ENCODE results near the gene PCDHB16.
"Not testable (repeated sequence)": the region's sequence is repeated elsewhere in the genome, so short reads cannot be mapped to it uniquely, and the experiment has no call there.

The PCDHB16 gene

DNA sequence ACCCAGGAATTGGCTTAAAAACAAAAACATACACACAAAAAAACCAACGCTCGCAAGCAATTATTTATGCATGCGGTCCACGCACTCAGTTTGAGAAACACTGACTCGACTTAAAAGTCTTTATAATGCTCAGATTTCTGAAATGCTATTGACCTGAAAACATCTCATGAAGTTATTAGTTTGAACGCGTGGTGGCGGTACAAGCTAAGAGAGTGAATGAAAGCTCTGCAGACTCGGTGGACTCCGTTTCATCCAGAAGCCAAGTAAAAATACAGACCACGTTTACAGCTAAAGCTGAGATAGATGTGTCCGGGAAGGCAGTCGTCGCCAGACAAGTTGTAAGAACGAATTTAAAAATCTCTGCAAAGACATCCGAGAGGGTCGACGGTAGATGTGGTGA lies 32.4 kb upstream of the PCDHB16 start, which contains the start of gene PCDHB6:
Gene PCDHB6 (plus strand): TSS at position 246 of the 400 bp plus-strand sequence. CDS start 201 bp downstream, outside the sequence.
- Histone ChIP-seq H3K4me2 (ENCODE audit: low read length) (no peak within 1 kb of the TSS), H3K36me3 (ENCODE audit: control insufficient read depth in 1 of 2, insufficient read depth in 2 of 2, low read length in 2 of 2) (no peaks in the 10 kb centered on the region), H3K9me3 (ENCODE audit: insufficient read depth, low read depth, low read length) (peaks cover 2% of the 10 kb centered on the region), H3K4me3 (ENCODE audit: low read depth, low read length) (no peak within 1 kb of the TSS), H2BK12ac (ENCODE audit: low read length) (no peak within 1 kb of the TSS), H4K12ac (ENCODE audit: low read depth, low read length) (no peak within 1 kb of the TSS), H3K18ac (ENCODE audit: low read length) (no peak within 1 kb of the TSS), H3K27ac (ENCODE audit: low read depth, low read length) (no peak within 1 kb of the TSS), H2AFZ (ENCODE audit: insufficient read depth, low read length, poor library complexity) (no peak within 1 kb of the TSS), H3K79me1 (ENCODE audit: low read length) (no peaks in the 10 kb centered on the region), H3K14ac (ENCODE audit: low read length) (no peak within 1 kb of the TSS), H4K8ac (ENCODE audit: low read depth, low read length) (no peak within 1 kb of the TSS), H3K79me2 (ENCODE audit: control insufficient read depth, insufficient read depth, low read length, poor library complexity) (no peaks in the 10 kb centered on the region), H3K4ac (ENCODE audit: low read depth, low read length) (no peak within 1 kb of the TSS), H3K4me1 (ENCODE audit: control insufficient read depth in 1 of 2, insufficient read depth in 2 of 2, low read length in 2 of 2) (no peaks in the 10 kb centered on the region), H3K23ac (ENCODE audit: low read length) (no peak within 1 kb of the TSS), H3K9ac (ENCODE audit: low read length) (no peak within 1 kb of the TSS), H2AK5ac (ENCODE audit: low read length) (no peak within 1 kb of the TSS), H4K91ac (ENCODE audit: low read depth, low read length) (no peak within 1 kb of the TSS), H2BK120ac (ENCODE audit: insufficient read depth, low read length, poor library complexity) (no peak within 1 kb of the TSS), H2BK5ac (ENCODE audit: low read depth, low read length, poor library complexity) (no peak within 1 kb of the TSS), H3K27me3 (ENCODE audit: insufficient read depth, low read length) (no peaks in the 10 kb centered on the region)
- WGBS (ENCODE audit: extremely low coverage, insufficient coverage, insufficient read length): no CpG with 5 or more reads among the region's 18 CpGs
- DNase-seq: no peak

- Histone ChIP-seq H3K79me2 (ENCODE audit: control insufficient read depth, insufficient read depth, low read length, poor library complexity) (no peaks in the 10 kb centered on the region), H3K27me3 (ENCODE audit: insufficient read depth, low read length) (no peaks in the 10 kb centered on the region), H3K14ac (ENCODE audit: low read length) (no peak overlapping the region), H2BK120ac (ENCODE audit: insufficient read depth, low read length, poor library complexity) (no peak overlapping the region), H3K4me3 (ENCODE audit: low read depth, low read length) (no peak overlapping the region), H3K4me1 (ENCODE audit: control insufficient read depth in 1 of 2, insufficient read depth in 2 of 2, low read length in 2 of 2) (no peaks in the 10 kb centered on the region), H4K12ac (ENCODE audit: low read depth, low read length) (no peak overlapping the region), H3K23ac (ENCODE audit: low read length) (no peak overlapping the region), H3K79me1 (ENCODE audit: low read length) (no peaks in the 10 kb centered on the region), H3K4me2 (ENCODE audit: low read length) (no peak overlapping the region), H2BK5ac (ENCODE audit: low read depth, low read length, poor library complexity) (no peak overlapping the region), H2BK12ac (ENCODE audit: low read length) (no peak overlapping the region), H3K9me3 (ENCODE audit: insufficient read depth, low read depth, low read length) (peaks cover 2% of the 10 kb centered on the region), H3K18ac (ENCODE audit: low read length) (no peak overlapping the region), H2AK5ac (ENCODE audit: low read length) (no peak overlapping the region), H2AFZ (ENCODE audit: insufficient read depth, low read length, poor library complexity) (no peak overlapping the region), H4K91ac (ENCODE audit: low read depth, low read length) (no peak overlapping the region), H3K9ac (ENCODE audit: low read length) (no peak overlapping the region), H3K27ac (ENCODE audit: low read depth, low read length) (no peak overlapping the region), H4K8ac (ENCODE audit: low read depth, low read length) (no peak overlapping the region), H3K36me3 (ENCODE audit: control insufficient read depth in 1 of 2, insufficient read depth in 2 of 2, low read length in 2 of 2) (no peaks in the 10 kb centered on the region), H3K4ac (ENCODE audit: low read depth, low read length) (no peak overlapping the region)
- no peak for DNase-seq
- WGBS (ENCODE audit: extremely low coverage, insufficient coverage, insufficient read length): no CpG with 5 or more reads among the region's 33 CpGs
These were observed 31.8 kb upstream of the PCDHB16 start for GRCh38 chr5:141150224-141150992.

DNA sequence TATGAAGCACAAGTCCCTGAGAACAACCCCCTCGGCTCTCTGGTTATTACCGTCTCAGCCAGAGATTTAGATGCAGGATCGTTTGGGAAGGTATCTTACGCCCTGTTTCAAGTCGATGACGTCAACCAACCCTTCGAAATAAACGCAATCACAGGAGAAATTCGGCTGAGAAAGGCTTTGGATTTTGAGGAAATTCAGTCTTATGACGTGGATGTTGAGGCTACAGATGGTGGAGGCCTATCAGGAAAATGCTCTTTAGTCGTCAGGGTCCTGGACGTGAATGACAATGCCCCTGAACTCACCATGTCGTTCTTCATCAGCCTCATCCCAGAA lies 31.2 kb upstream of the PCDHB16 start:
- H3K27me3 ChIP-seq (ENCODE audit: insufficient read depth, low read length): no peaks in the 10 kb centered on the region
- WGBS (ENCODE audit: extremely low coverage, insufficient coverage, insufficient read length): no CpG with 5 or more reads among the region's 13 CpGs

DNA sequence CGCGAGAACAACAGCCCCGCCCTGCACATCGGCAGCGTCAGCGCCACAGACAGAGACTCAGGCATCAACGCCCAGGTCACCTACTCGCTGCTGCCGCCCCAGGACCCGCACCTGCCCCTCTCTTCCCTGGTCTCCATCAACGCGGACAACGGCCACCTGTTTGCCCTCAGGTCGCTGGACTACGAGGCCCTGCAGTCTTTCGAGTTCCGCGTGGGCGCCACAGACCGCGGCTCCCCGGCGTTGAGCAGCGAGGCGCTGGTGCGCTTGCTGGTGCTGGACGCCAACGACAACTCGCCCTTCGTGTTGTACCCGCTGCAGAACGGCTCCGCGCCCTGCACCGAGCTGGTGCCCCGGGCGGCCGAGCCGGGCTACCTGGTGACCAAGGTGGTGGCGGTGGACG lies 30.6 kb upstream of the PCDHB16 start:
- H2AFZ ChIP-seq (ENCODE audit: insufficient read depth, low read length, poor library complexity); H3K14ac ChIP-seq (ENCODE audit: low read length); H3K4me2 ChIP-seq (ENCODE audit: low read length); H3K9ac ChIP-seq (ENCODE audit: low read length); H3K9me3 ChIP-seq (ENCODE audit: insufficient read depth, low read depth, low read length); H3K36me3 ChIP-seq (ENCODE audit: control insufficient read depth in 1 of 2, insufficient read depth in 2 of 2, low read length in 2 of 2); H3K79me2 ChIP-seq (ENCODE audit: control insufficient read depth, insufficient read depth, low read length, poor library complexity); H3K4ac ChIP-seq (ENCODE audit: low read depth, low read length); H3K4me3 ChIP-seq (ENCODE audit: low read depth, low read length); H4K91ac ChIP-seq (ENCODE audit: low read depth, low read length); H2AK5ac ChIP-seq (ENCODE audit: low read length); H3K79me1 ChIP-seq (ENCODE audit: low read length); H3K27me3 ChIP-seq (ENCODE audit: insufficient read depth, low read length); H4K8ac ChIP-seq (ENCODE audit: low read depth, low read length); H3K27ac ChIP-seq (ENCODE audit: low read depth, low read length); H2BK12ac ChIP-seq (ENCODE audit: low read length); H3K4me1 ChIP-seq (ENCODE audit: control insufficient read depth in 1 of 2, insufficient read depth in 2 of 2, low read length in 2 of 2); H2BK5ac ChIP-seq (ENCODE audit: low read depth, low read length, poor library complexity); H3K18ac ChIP-seq (ENCODE audit: low read length); H3K23ac ChIP-seq (ENCODE audit: low read length); DNase-seq; H4K12ac ChIP-seq (ENCODE audit: low read depth, low read length); H2BK120ac ChIP-seq (ENCODE audit: insufficient read depth, low read length, poor library complexity): not testable (repeated sequence)
- WGBS (ENCODE audit: extremely low coverage, insufficient coverage, insufficient read length): no CpG with 5 or more reads among the region's 41 CpGs

More for the DNA sequence above, 31.2 kb upstream of the PCDHB16 start:
- no peak overlapping the region for H3K4ac ChIP-seq (ENCODE audit: low read depth, low read length)
- no peak overlapping the region for H3K4me2 ChIP-seq (ENCODE audit: low read length)
- H3K18ac ChIP-seq (ENCODE audit: low read length): no peak overlapping the region
- H4K12ac ChIP-seq (ENCODE audit: low read depth, low read length): no peak overlapping the region
- H3K14ac ChIP-seq (ENCODE audit: low read length): no peak overlapping the region
- H4K91ac ChIP-seq (ENCODE audit: low read depth, low read length): no peak overlapping the region
- H2BK12ac ChIP-seq (ENCODE audit: low read length): no peak overlapping the region
- no peak overlapping the region for H3K27ac ChIP-seq (ENCODE audit: low read depth, low read length)
- no peak overlapping the region for H2AFZ ChIP-seq (ENCODE audit: insufficient read depth, low read length, poor library complexity)
- no peaks in the 10 kb centered on the region for H3K79me2 ChIP-seq (ENCODE audit: control insufficient read depth, insufficient read depth, low read length, poor library complexity)
- no peak overlapping the region for H2BK120ac ChIP-seq (ENCODE audit: insufficient read depth, low read length, poor library complexity)
- H3K9ac ChIP-seq (ENCODE audit: low read length): no peak overlapping the region
- no peak overlapping the region for H2BK5ac ChIP-seq (ENCODE audit: low read depth, low read length, poor library complexity)
- no peak overlapping the region for H3K4me3 ChIP-seq (ENCODE audit: low read depth, low read length)
- no peaks in the 10 kb centered on the region for H3K79me1 ChIP-seq (ENCODE audit: low read length)
- peaks cover 2% of the 10 kb centered on the region for H3K9me3 ChIP-seq (ENCODE audit: insufficient read depth, low read depth, low read length)
- no peak overlapping the region for H2AK5ac ChIP-seq (ENCODE audit: low read length)
- H3K4me1 ChIP-seq (ENCODE audit: control insufficient read depth in 1 of 2, insufficient read depth in 2 of 2, low read length in 2 of 2): no peaks in the 10 kb centered on the region
- H4K8ac ChIP-seq (ENCODE audit: low read depth, low read length): no peak overlapping the region
- DNase-seq: no peak
- no peaks in the 10 kb centered on the region for H3K36me3 ChIP-seq (ENCODE audit: control insufficient read depth in 1 of 2, insufficient read depth in 2 of 2, low read length in 2 of 2)
- H3K23ac ChIP-seq (ENCODE audit: low read length): no peak overlapping the region

Measured in trophoblast cell (in vitro differentiated cells and primary cell).